T-cell (primary cell): ENCODE measurements around the gene CCL4L2. TPM values are rescaled to one million over a fixed set of nuclear protein-coding genes. Genes with fewer than 3 reads are reported as not detected.
"Not testable (repeated sequence)": the region's sequence is repeated elsewhere in the genome, so short reads cannot be mapped to it uniquely, and the experiment has no call there.

ENCODE experiments used
- ATAC-seq, 4 experiments: fragments of 200-7000 bp in 3 of 4; fragments of 150-1000 bp in 1 of 4; cut with Tn5 transposase; replicated peaks in 1 of 4; 1 replicate in 3 of 4; 2 replicates in 1 of 4; pipeline ENCODE4 v1.10.0; 2021; ENCODE audit warnings: moderate library complexity in 3 of 4, mild to moderate bottlenecking in 2 of 4, moderate number of reproducible peaks in 1 of 4
- CTCF ChIA-PET, 2 donors: fragments of 300-600 bp; sonication (Branson Sonifier 250); formaldehyde crosslinking; loops; one replicate each; lab custom pipeline; 2022; ENCODE audit warnings: antibody characterized with exemption in 2 of 2; lab: Charles Lee
- POLR2A ChIA-PET, 2 donors: fragments of 300-600 bp; sonication (Branson Sonifier 250); formaldehyde crosslinking; loops; one replicate each; lab custom pipeline; 2022; ENCODE audit warnings: antibody characterized with exemption in 2 of 2; lab: Charles Lee
- DNase-seq, 35 experiments: peaks; one replicate each; pipeline versions ENCODE4 v3.0.0 to v3.0.0-alpha.2; 2013 to 2023
- H3K27ac ChIP-seq: one replicate; pipeline ENCODE4 v1.5.1; 2013; ENCODE audit warnings: low read length
- H3K27me3 ChIP-seq, 2 experiments: replicated peaks in 1 of 2; 1 replicate in 1 of 2; 2 replicates in 1 of 2; pipeline versions ENCODE4 v1.6.1 to v1.7.0; 2013; ENCODE audit warnings: low read length in 1 of 2, mixed read lengths in 1 of 2; ENCODE audit not compliant: control insufficient read depth in 2 of 2, insufficient read depth in 2 of 2; ENCODE audit errors: extremely low read depth in 1 of 2
- H3K36me3 ChIP-seq, 2 donors: 1 replicate in 1 of 2; 2 replicates in 1 of 2; pipeline versions ENCODE4 v1.6.1 to v1.7.0; 2013; ENCODE audit warnings: low read length in 1 of 2; ENCODE audit not compliant: control insufficient read depth in 2 of 2, insufficient read depth in 1 of 2; ENCODE audit errors: extremely low read depth in 1 of 2
- H3K4me1 ChIP-seq, 2 experiments: 1 replicate in 1 of 2; 2 replicates in 1 of 2; pipeline versions ENCODE4 v1.6.1 to v1.7.0; 2013; ENCODE audit warnings: low read length in 2 of 2, mixed read lengths in 1 of 2; ENCODE audit not compliant: insufficient read depth in 2 of 2, control insufficient read depth in 1 of 2; ENCODE audit errors: extremely low read depth in 1 of 2
- H3K4me3 ChIP-seq, 2 donors: 1 replicate in 1 of 2; 2 replicates in 1 of 2; pipeline versions ENCODE4 v1.5.1 to v1.7.0; 2013; ENCODE audit warnings: mild to moderate bottlenecking in 2 of 2, low read length in 1 of 2, moderate library complexity in 1 of 2; ENCODE audit not compliant: control insufficient read depth in 1 of 2; ENCODE audit errors: extremely low read depth in 1 of 2
- H3K9me3 ChIP-seq: 2 replicates; pipeline ENCODE4 v1.7.0; 2013
- H3K27ac Mint-ChIP-seq, 2 donors: one replicate each; pipeline ENCODE4 v1.8.0; 2020 to 2021; ENCODE audit warnings: mild to moderate bottlenecking in 2 of 2, mixed read lengths in 2 of 2
- H3K27me3 Mint-ChIP-seq, 2 donors: one replicate each; pipeline ENCODE4 v1.8.0; 2021 to 2022; ENCODE audit warnings: mixed read lengths in 2 of 2
- H3K36me3 Mint-ChIP-seq: one replicate; pipeline ENCODE4 v1.8.0; 2021; ENCODE audit warnings: mixed read lengths
- H3K4me1 Mint-ChIP-seq, 3 donors: one replicate each; pipeline ENCODE4 v1.8.0; 2020 to 2022; ENCODE audit warnings: mixed read lengths in 3 of 3, mild to moderate bottlenecking in 1 of 3
- H3K4me3 Mint-ChIP-seq, 3 donors: one replicate each; pipeline ENCODE4 v1.8.0; 2020 to 2022; ENCODE audit warnings: mild to moderate bottlenecking in 3 of 3, mixed read lengths in 3 of 3, moderate library complexity in 3 of 3
- H3K9me3 Mint-ChIP-seq, 3 donors: one replicate each; pipeline ENCODE4 v1.8.0; 2020 to 2022; ENCODE audit warnings: mixed read lengths in 3 of 3
- WGBS: methylation state at CpG from one replicate; pipeline ENCODE4 v1.1.5; 2013; ENCODE audit warnings: missing lambda C conversion rate; ENCODE audit not compliant: insufficient coverage; 5-methylcytosine and 5-hydroxymethylcytosine counted together
- total RNA-seq, 35 experiments: library from RNA in 6 of 35; stranded (reverse) in 6 of 35; fragments of 120-200 nt in 1 of 35; gene quantifications; one replicate each; pipeline versions ENCODE4 v1.2.1 to v1.2.4 and lab custom pipeline; 2013 to 2026

Gene CCL4L2
- total RNA-seq, 5 donors from 2014 or later (not counting 1 experiment from before 2014, with no cell fraction given): 1.1 to 12.6 (median 2.2) TPM

- WGBS: no CpG with 5 or more reads among the region's 10 CpGs
- H3K36me3 Mint-ChIP-seq, H3K36me3 ChIP-seq, H3K9me3 Mint-ChIP-seq, H3K27ac ChIP-seq, H3K4me3 ChIP-seq, POLR2A ChIA-PET, H3K9me3 ChIP-seq, H3K27me3 ChIP-seq: not testable (repeated sequence)
- Mint-ChIP-seq H3K4me3 (peak overlapping the region in 2 of 3 donors; percentile 28 to 44), H3K27ac (peak overlapping the region; percentile 72 to 78), H3K27me3 (peaks cover 18 to 37% of the 10 kb centered on the region in 2 donors), H3K4me1 (peaks cover 0 to 40% (median 6%) of the 10 kb centered on the region in 3 donors)
- CTCF ChIA-PET: interaction anchor here in 1 of 2 donors (0.5 kb wide), 1 partner anchor 1006 kb away, joined by 4 read pairs; no protein-coding TSS in a partner anchor
- DNase-seq (peak in 3 of 35 experiments; percentile 3 to 37 (median 31)), ATAC-seq (peak in 1 of 4 experiments; percentile 15)
- H3K4me1 ChIP-seq: peaks cover 0 to 73% of the 10 kb centered on the region in 2 experiments
Observed at GRCh38 chr17:36211484-36212271, 815 bp downstream of the CCL4L2 start.

- ChIA-PET POLR2A (no interaction called here), CTCF (no interaction called here)
- peaks cover 0 to 36% (median 6%) of the 10 kb centered on the region in 3 donors for H3K4me1 Mint-ChIP-seq
- Histone ChIP-seq H3K36me3 (no peaks in the 10 kb centered on the region), H3K9me3 (no peaks in the 10 kb centered on the region), H3K4me3 (no peak overlapping the region), H3K27me3 (peaks cover 0 to 2% of the 10 kb centered on the region in 2 experiments), H3K27ac (no peak overlapping the region), H3K4me1 (peaks cover 0 to 71% of the 10 kb centered on the region in 2 experiments)
- no peaks in the 10 kb centered on the region for H3K9me3 Mint-ChIP-seq
- no peak overlapping the region for H3K4me3 Mint-ChIP-seq
- ATAC-seq: no peak
- no peaks in the 10 kb centered on the region for H3K36me3 Mint-ChIP-seq
- no CpG with 5 or more reads among the region's 4 CpGs for WGBS
- peaks cover 16 to 31% of the 10 kb centered on the region in 2 donors for H3K27me3 Mint-ChIP-seq
- H3K27ac Mint-ChIP-seq: no peak overlapping the region
- peak in 1 of 35 experiments; percentile 3 for DNase-seq
Observed at GRCh38 chr17:36212272-36212605, 1.4 kb downstream of the CCL4L2 start.

GRCh38 chr17:36212966-36213365 lies 2.1 kb downstream of the CCL4L2 start:
- peaks cover 0 to 71% of the 10 kb centered on the region in 2 experiments for H3K4me1 ChIP-seq
- no peaks in the 10 kb centered on the region for H3K9me3 ChIP-seq
- ChIA-PET CTCF (no interaction called here), POLR2A (no interaction called here)
- H3K36me3 Mint-ChIP-seq: no peaks in the 10 kb centered on the region
- H3K4me3 ChIP-seq: no peak overlapping the region
- H3K4me3 Mint-ChIP-seq: no peak overlapping the region
- H3K27me3 ChIP-seq: peaks cover 0 to 2% of the 10 kb centered on the region in 2 experiments
- WGBS: no CpG with 5 or more reads among the region's 3 CpGs
- peaks cover 0 to 3% (median 0%) of the 10 kb centered on the region in 3 donors for H3K9me3 Mint-ChIP-seq
- peaks cover 0 to 34% (median 6%) of the 10 kb centered on the region in 3 donors for H3K4me1 Mint-ChIP-seq
- H3K27ac Mint-ChIP-seq: peak overlapping the region in 1 of 2 donors; percentile 29
- ATAC-seq (no peak), DNase-seq (peak in 1 of 35 experiments; percentile 36)
- H3K36me3 ChIP-seq: no peaks in the 10 kb centered on the region
- H3K27me3 Mint-ChIP-seq: peaks cover 20 to 33% of the 10 kb centered on the region in 2 donors
- H3K27ac ChIP-seq: no peak overlapping the region

- Histone ChIP-seq H3K4me1 (peaks cover 0 to 71% of the 10 kb centered on the region in 2 experiments), H3K36me3 (no peaks in the 10 kb centered on the region), H3K4me3 (no peak overlapping the region), H3K9me3 (no peaks in the 10 kb centered on the region), H3K27me3 (peaks cover 0 to 2% of the 10 kb centered on the region in 2 experiments), H3K27ac (no peak overlapping the region)
- ChIA-PET CTCF (no interaction called here), POLR2A (no interaction called here)
- no peak for ATAC-seq
- H3K9me3 Mint-ChIP-seq: peaks cover 0 to 4% (median 0%) of the 10 kb centered on the region in 3 donors
- no peak overlapping the region for H3K27ac Mint-ChIP-seq
- H3K27me3 Mint-ChIP-seq: peaks cover 26 to 34% of the 10 kb centered on the region in 2 donors
- 100% methylated on average over 1 of the region's 3 CpGs for WGBS
- peaks cover 0 to 34% (median 6%) of the 10 kb centered on the region in 3 donors for H3K4me1 Mint-ChIP-seq
- DNase-seq: no peak
- no peak overlapping the region for H3K4me3 Mint-ChIP-seq
- no peaks in the 10 kb centered on the region for H3K36me3 Mint-ChIP-seq
Observed at GRCh38 chr17:36213695-36214094, 2.8 kb downstream of the CCL4L2 start.

- Histone ChIP-seq H3K27me3 (peaks cover 0 to 2% of the 10 kb centered on the region in 2 experiments), H3K4me3 (no peak overlapping the region), H3K27ac (no peak overlapping the region), H3K4me1 (peaks cover 0 to 65% of the 10 kb centered on the region in 2 experiments), H3K9me3 (no peaks in the 10 kb centered on the region), H3K36me3 (no peaks in the 10 kb centered on the region)
- no peak overlapping the region for H3K27ac Mint-ChIP-seq
- no peak overlapping the region for H3K4me3 Mint-ChIP-seq
- peak in 1 of 35 experiments; percentile 1 for DNase-seq
- POLR2A ChIA-PET: no interaction called here
- peaks cover 28 to 32% of the 10 kb centered on the region in 2 donors for H3K27me3 Mint-ChIP-seq
- H3K4me1 Mint-ChIP-seq: peaks cover 0 to 32% (median 6%) of the 10 kb centered on the region in 3 donors
- CTCF ChIA-PET: no interaction called here
- no peaks in the 10 kb centered on the region for H3K36me3 Mint-ChIP-seq
- H3K9me3 Mint-ChIP-seq: peaks cover 0 to 9% (median 0%) of the 10 kb centered on the region in 3 donors
- ATAC-seq: no peak
Observed at GRCh38 chr17:36214918-36215317, 4.1 kb downstream of the CCL4L2 start.

- DNase-seq, H3K36me3 Mint-ChIP-seq, POLR2A ChIA-PET, H3K27ac ChIP-seq, H3K9me3 Mint-ChIP-seq, H3K4me3 Mint-ChIP-seq, CTCF ChIA-PET, ATAC-seq, H3K4me3 ChIP-seq, H3K36me3 ChIP-seq, H3K9me3 ChIP-seq, H3K27ac Mint-ChIP-seq, H3K27me3 ChIP-seq: not testable (repeated sequence)
- Mint-ChIP-seq H3K27me3 (peaks cover 28 to 29% of the 10 kb centered on the region in 2 donors), H3K4me1 (peaks cover 0 to 27% (median 6%) of the 10 kb centered on the region in 3 donors)
- WGBS: no CpG with 5 or more reads among the region's 7 CpGs
- H3K4me1 ChIP-seq: peaks cover 0 to 57% of the 10 kb centered on the region in 2 experiments
Observed at GRCh38 chr17:36215406-36216308, 4.8 kb downstream of the CCL4L2 start.
